Measurements from ENCODE around the gene USHBP1. TPM values are rescaled to one million over a fixed set of nuclear protein-coding genes. Genes with fewer than 3 reads are reported as not detected.

USHBP1 gene
- total and polyA plus RNA-seq, 2 donors (not counting 1 experiment from before 2014, with no cell fraction given), result not detected

DNA sequence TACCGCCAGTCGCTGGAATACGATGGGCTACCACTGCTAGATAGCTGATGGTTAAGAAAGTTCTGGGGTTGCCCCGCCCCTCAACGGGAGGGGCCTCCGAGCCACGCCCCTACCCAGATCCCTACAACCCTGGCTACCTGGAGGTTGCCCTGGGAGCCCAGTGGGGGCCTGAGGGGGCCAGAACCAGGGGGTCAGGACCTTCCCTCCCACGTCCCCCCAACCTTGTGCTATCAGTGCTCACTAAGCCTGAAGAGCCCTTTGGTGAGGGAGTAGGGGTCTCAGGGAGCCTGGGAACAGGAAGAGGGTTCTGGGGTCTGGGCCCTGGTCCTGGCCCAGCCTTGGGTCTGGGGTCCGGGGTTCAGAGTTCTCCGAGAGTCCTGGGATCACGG is 29.6 kb downstream of the USHBP1 start:
- H3K4me2 ChIP-seq (ENCODE audit: extremely low read depth, insufficient read depth, low read length), result peak overlapping the region; percentile 99
- H3K27ac ChIP-seq (ENCODE audit: insufficient read depth, low read length), result peak overlapping the region; percentile 27
- H3K4me1 ChIP-seq (ENCODE audit: control insufficient read depth, extremely low read depth, insufficient read depth, low read length), result peaks cover 9% of the 10 kb centered on the region
- no peaks in the 10 kb centered on the region for H3K9me3 ChIP-seq (ENCODE audit: control insufficient read depth, insufficient read depth, low read depth, low read length)
- DNase-seq (ENCODE audit: low read depth in 2 of 2), result peak; percentile 37 to 50
- TF ChIP-seq CTCF (conservative IDR thresholded peaks at IDR 0.05 in 1 of 2, IDR thresholded peaks at IDR 0.05 in 1 of 2; ENCODE audit: low read depth in 1 of 2, low read length in 2 of 2), result no peak
- no peak for TF ChIP-seq EZH2 (IDR thresholded peaks at IDR 0.05; ENCODE audit: low read length, missing control alignments)
- H3K79me2 ChIP-seq (ENCODE audit: control insufficient read depth, insufficient read depth, low read length), result peaks cover 12% of the 10 kb centered on the region
- H3K36me3 ChIP-seq (ENCODE audit: control insufficient read depth, insufficient read depth, low read length), result peaks cover 15% of the 10 kb centered on the region
- peak overlapping the region; percentile 60 to 66 (median 62) for H3K4me3 ChIP-seq (replicated peaks in 1 of 4; ENCODE audit: control extremely low read depth in 1 of 4, insufficient read depth in 1 of 4, low read depth in 3 of 4, low read length in 4 of 4)
- H3K27me3 ChIP-seq (ENCODE audit: control insufficient read depth, insufficient read depth, low read length), result no peaks in the 10 kb centered on the region
- H4K20me1 ChIP-seq (ENCODE audit: control insufficient read depth, extremely low read depth, insufficient read depth, low read length), result no peaks in the 10 kb centered on the region
- H3K9ac ChIP-seq (ENCODE audit: insufficient read depth, low read length), result peak overlapping the region; percentile 37
- no peak overlapping the region for H2AFZ ChIP-seq (ENCODE audit: low read length)

DNA sequence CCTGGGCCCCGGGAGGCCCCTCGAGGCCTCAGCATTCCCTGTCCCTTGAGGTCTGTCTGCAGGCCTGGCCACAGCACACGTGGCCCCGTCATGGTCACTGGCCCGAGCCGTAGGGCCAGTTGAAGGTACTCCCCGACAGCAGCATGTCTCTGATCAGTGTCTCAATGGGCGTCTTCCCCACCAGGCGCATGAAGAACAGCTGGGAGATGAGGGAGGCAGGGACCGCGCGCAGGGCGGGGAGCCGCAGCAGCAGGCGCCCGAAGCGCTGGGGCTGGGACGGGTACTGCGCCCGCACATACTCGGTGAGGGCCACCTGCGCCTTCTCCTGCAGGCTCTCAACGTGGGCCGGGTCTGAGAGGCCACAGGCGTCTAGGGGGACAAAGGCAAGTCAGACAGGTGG is 32.3 kb downstream of the USHBP1 start:
- peaks cover 9% of the 10 kb centered on the region for H3K4me1 ChIP-seq (ENCODE audit: control insufficient read depth, extremely low read depth, insufficient read depth, low read length)
- no peak for DNase-seq (ENCODE audit: low read depth in 2 of 2)
- H3K36me3 ChIP-seq (ENCODE audit: control insufficient read depth, insufficient read depth, low read length), result peaks cover 16% of the 10 kb centered on the region
- H3K27me3 ChIP-seq (ENCODE audit: control insufficient read depth, insufficient read depth, low read length), result no peaks in the 10 kb centered on the region
- H4K20me1 ChIP-seq (ENCODE audit: control insufficient read depth, extremely low read depth, insufficient read depth, low read length), result no peaks in the 10 kb centered on the region
- TF ChIP-seq CTCF (conservative IDR thresholded peaks at IDR 0.05 in 1 of 2, IDR thresholded peaks at IDR 0.05 in 1 of 2; ENCODE audit: low read depth in 1 of 2, low read length in 2 of 2), result no peak
- TF ChIP-seq EZH2 (IDR thresholded peaks at IDR 0.05; ENCODE audit: low read length, missing control alignments), result no peak
- H3K79me2 ChIP-seq (ENCODE audit: control insufficient read depth, insufficient read depth, low read length), result peaks cover 12% of the 10 kb centered on the region
- H3K27ac ChIP-seq (ENCODE audit: insufficient read depth, low read length), result no peak overlapping the region
- no peak overlapping the region for H3K9ac ChIP-seq (ENCODE audit: insufficient read depth, low read length)
- H3K4me2 ChIP-seq (ENCODE audit: extremely low read depth, insufficient read depth, low read length), result no peak overlapping the region
- H3K9me3 ChIP-seq (ENCODE audit: control insufficient read depth, insufficient read depth, low read depth, low read length), result no peaks in the 10 kb centered on the region
- H3K4me3 ChIP-seq (replicated peaks in 1 of 4; ENCODE audit: control extremely low read depth in 1 of 4, insufficient read depth in 1 of 4, low read depth in 3 of 4, low read length in 4 of 4), result no peak overlapping the region
- no peak overlapping the region for H2AFZ ChIP-seq (ENCODE audit: low read length)

GRCh38 chr19:17229890-17230289 is 34.7 kb downstream of the USHBP1 start:
- DNase-seq (ENCODE audit: low read depth in 2 of 2), result no peak
- TF ChIP-seq EZH2 (IDR thresholded peaks at IDR 0.05; ENCODE audit: low read length, missing control alignments) (no peak), CTCF (conservative IDR thresholded peaks at IDR 0.05 in 1 of 2, IDR thresholded peaks at IDR 0.05 in 1 of 2; ENCODE audit: low read depth in 1 of 2, low read length in 2 of 2) (no peak)
- no peak overlapping the region for H3K4me3 ChIP-seq (replicated peaks in 1 of 4; ENCODE audit: control extremely low read depth in 1 of 4, insufficient read depth in 1 of 4, low read depth in 3 of 4, low read length in 4 of 4)
- no peak overlapping the region for H3K9ac ChIP-seq (ENCODE audit: insufficient read depth, low read length)
- peaks cover 8% of the 10 kb centered on the region for H3K79me2 ChIP-seq (ENCODE audit: control insufficient read depth, insufficient read depth, low read length)
- H3K4me2 ChIP-seq (ENCODE audit: extremely low read depth, insufficient read depth, low read length), result no peak overlapping the region
- no peak overlapping the region for H3K27ac ChIP-seq (ENCODE audit: insufficient read depth, low read length)
- no peaks in the 10 kb centered on the region for H3K9me3 ChIP-seq (ENCODE audit: control insufficient read depth, insufficient read depth, low read depth, low read length)
- H3K36me3 ChIP-seq (ENCODE audit: control insufficient read depth, insufficient read depth, low read length), result peaks cover 14% of the 10 kb centered on the region
- no peaks in the 10 kb centered on the region for H4K20me1 ChIP-seq (ENCODE audit: control insufficient read depth, extremely low read depth, insufficient read depth, low read length)
- peaks cover under 1% of the 10 kb centered on the region for H3K4me1 ChIP-seq (ENCODE audit: control insufficient read depth, extremely low read depth, insufficient read depth, low read length)
- H3K27me3 ChIP-seq (ENCODE audit: control insufficient read depth, insufficient read depth, low read length), result no peaks in the 10 kb centered on the region
- H2AFZ ChIP-seq (ENCODE audit: low read length), result no peak overlapping the region

All from fibroblast of lung (primary cell).